GM12878 (cell line): ENCODE measurements around the gene IFIH1. TPM values are rescaled to one million over a fixed set of nuclear protein-coding genes. Genes with fewer than 3 reads are reported as not detected.

Experiments used
- ATAC-seq: fragments of 200-7000 bp; cut with Tn5 transposase; 3 replicates; pipeline ENCODE4 v1.9.1; 2020; ENCODE audit warnings: mild to moderate bottlenecking, moderate library complexity
- BruUV-seq: library from RNA; stranded (reverse); fragments of 400-500 nt; replicated peaks from 2 replicates; lab custom pipeline; 2021; lab: Mats Ljungman, UMichigan
- CTCF ChIA-PET: fragments of 300-600 bp; sonication (Branson Sonifier 250); formaldehyde crosslinking; extraction: SDS; loops from one replicate; lab custom pipeline; 2021; ENCODE audit warnings: inconsistent platforms; lab: Yijun Ruan, JAX
- POLR2A ChIA-PET: fragments of 350-600 bp; formaldehyde crosslinking; extraction: SDS; loops from one replicate; lab custom pipeline; 2021; ENCODE audit warnings: inconsistent platforms; lab: Charles Lee
- RAD21 ChIA-PET: fragments of 300-600 bp; sonication (Branson Sonifier 250); formaldehyde crosslinking; loops from one replicate; lab custom pipeline; 2023; ENCODE audit warnings: antibody characterized with exemption; ENCODE audit not compliant: unreplicated experiment; lab: Charles Lee
- SMC1A ChIA-PET: fragments of 300-600 bp; sonication (Branson Sonifier 250); formaldehyde crosslinking; loops from one replicate; lab custom pipeline; 2023; ENCODE audit not compliant: unreplicated experiment, uncharacterized antibody; lab: Charles Lee
- DNase-seq: peaks from one replicate; pipeline ENCODE4 v3.0.0-alpha.2; 2011; ENCODE audit warnings: low read depth, low spot score
- FAIRE-seq: peaks from 3 replicates; lab custom pipeline; 2011; peaks lifted over from hg19 to GRCh38; lab: Jason Lieb, UNC
- H2AFZ ChIP-seq: 2 replicates; pipeline ENCODE4 v1.6.0; 2011; ENCODE audit warnings: low read depth, low read length, control low read depth; ENCODE audit not compliant: control insufficient read depth
- H3K27ac ChIP-seq: 2 replicates; pipeline ENCODE4 v1.5.1; 2011; ENCODE audit warnings: control low read depth; ENCODE audit not compliant: control insufficient read depth, insufficient read depth
- H3K27me3 ChIP-seq, 2 experiments: replicated peaks in 1 of 2; 2 replicates each; pipeline versions ENCODE4 v1.6.0 to v1.6.1; 2011; ENCODE audit warnings: low read length in 1 of 2; ENCODE audit not compliant: control insufficient read depth in 2 of 2, insufficient read depth in 2 of 2
- H3K36me3 ChIP-seq, 2 experiments: 2 replicates each; pipeline ENCODE4 v1.5.1; 2011; ENCODE audit warnings: low read length in 1 of 2; ENCODE audit not compliant: control insufficient read depth in 2 of 2, insufficient read depth in 2 of 2
- H3K4me1 ChIP-seq: 2 replicates; pipeline ENCODE4 v1.6.1; 2011; ENCODE audit warnings: mild to moderate bottlenecking, low read length, moderate library complexity, mixed read lengths; ENCODE audit not compliant: control insufficient read depth, insufficient read depth
- H3K4me2 ChIP-seq: 2 replicates; pipeline ENCODE4 v1.6.0; 2011; ENCODE audit warnings: control low read depth; ENCODE audit not compliant: control insufficient read depth, insufficient read depth
- H3K4me3 ChIP-seq: fragments of 200-600 bp; sonication (generic); 2 replicates; pipeline ENCODE4 v1.5.1; 2016
- H3K79me2 ChIP-seq: 2 replicates; pipeline ENCODE4 v1.6.0; 2011; ENCODE audit warnings: low read length; ENCODE audit not compliant: control insufficient read depth, insufficient read depth
- H3K9ac ChIP-seq: 2 replicates; pipeline ENCODE4 v1.8.0; 2011; ENCODE audit warnings: low read length, control low read depth, mixed read lengths; ENCODE audit not compliant: control insufficient read depth, insufficient read depth
- H3K9me3 ChIP-seq: replicated peaks from 3 replicates; pipeline ENCODE4 v1.5.1; 2011; ENCODE audit warnings: mild to moderate bottlenecking, low read length; ENCODE audit not compliant: control insufficient read depth, insufficient read depth
- H4K20me1 ChIP-seq: 2 replicates; pipeline ENCODE4 v1.6.0; 2011; ENCODE audit not compliant: control insufficient read depth, insufficient read depth
- ASH2L ChIP-seq: fragments of 300-600, 200-600 bp; sonication (generic); IDR thresholded peaks from 2 replicates; pipeline ENCODE4 v1.6.1; 2017; ENCODE audit warnings: low read depth, mild to moderate bottlenecking, borderline replicate concordance
- CHD4 ChIP-seq: fragments of 200-600 bp; sonication (generic); IDR thresholded peaks from 2 replicates; pipeline ENCODE4 v1.6.1; 2016; ENCODE audit warnings: mild to moderate bottlenecking
- EGR1 ChIP-seq, 2 experiments: IDR thresholded peaks; 1 replicate in 1 of 2; 2 replicates in 1 of 2; pipeline ENCODE4 v1.6.1; 2011 to 2012; ENCODE audit warnings: low read depth in 2 of 2, low read length in 2 of 2, borderline replicate concordance in 1 of 2, mild to moderate bottlenecking in 1 of 2, moderate library complexity in 1 of 2
- ETV6 ChIP-seq, 2 experiments: fragments of 450-650 bp in 1 of 2; IDR thresholded peaks in 1 of 2; conservative IDR thresholded peaks in 1 of 2; 2 replicates each; pipeline ENCODE4 v1.6.1; 2014; ENCODE audit warnings: antibody characterized with exemption in 1 of 2, borderline replicate concordance in 1 of 2, low read depth in 1 of 2, mild to moderate bottlenecking in 1 of 2, moderate library complexity in 1 of 2
- FOS ChIP-seq: IDR thresholded peaks from 3 replicates; pipeline ENCODE4 v1.6.1; 2011; ENCODE audit warnings: borderline replicate concordance; ENCODE audit not compliant: insufficient read length; ENCODE audit errors: extremely low read depth
- JUNB ChIP-seq: IDR thresholded peaks from 2 replicates; pipeline ENCODE4 v1.6.1; 2016; ENCODE audit warnings: antibody characterized with exemption, mild to moderate bottlenecking
- MYB ChIP-seq: fragments of 150-350 bp; IDR thresholded peaks from 2 replicates; pipeline ENCODE4 v1.6.1; 2014; ENCODE audit warnings: mild to moderate bottlenecking, low read depth, low read length, borderline replicate concordance
- NFYA ChIP-seq: IDR thresholded peaks from 2 replicates; pipeline ENCODE4 v1.6.1; 2011; ENCODE audit warnings: low read depth, mild to moderate bottlenecking, low read length, improper control_type of control experiment, borderline replicate concordance
- NR2C1 ChIP-seq: fragments of 450-650 bp; IDR thresholded peaks from 2 replicates; pipeline ENCODE4 v1.6.1; 2017; ENCODE audit warnings: antibody characterized with exemption, mild to moderate bottlenecking, moderate library complexity
- SIX5 ChIP-seq: IDR thresholded peaks from 2 replicates; pipeline ENCODE4 v1.6.1; 2011; ENCODE audit warnings: mild to moderate bottlenecking, low read depth, low read length, moderate library complexity; ENCODE audit not compliant: severe bottlenecking
- SMAD1 ChIP-seq: fragments of 450-650 bp; IDR thresholded peaks from 2 replicates; pipeline ENCODE4 v1.6.1; 2018; ENCODE audit warnings: mild to moderate bottlenecking, low read depth; ENCODE audit not compliant: partially characterized antibody
- STAT1 ChIP-seq: fragments of 450-650 bp; conservative IDR thresholded peaks from 2 replicates; pipeline ENCODE4 v1.6.1; 2014; ENCODE audit warnings: antibody characterized with exemption, mild to moderate bottlenecking
- TBL1XR1 ChIP-seq: IDR thresholded peaks from 2 replicates; pipeline ENCODE4 v1.6.1; 2012; ENCODE audit warnings: low read depth, low read length, improper control_type of control experiment
- ZBED1 ChIP-seq: IDR thresholded peaks from 2 replicates; pipeline ENCODE4 v1.6.1; 2016; ENCODE audit warnings: borderline replicate concordance
- in situ Hi-C: fragments of 300-500 bp; cut with MboI; formaldehyde crosslinking; loops from 9 replicates; pipeline ENCODE4 v1.14.3; 2018; ENCODE audit warnings: mixed read lengths
- intact Hi-C: fragments of 100-400 bp; cut with micrococcal nuclease; formaldehyde crosslinking; loops from one replicate; pipeline ENCODE4 v1.14.2; 2022; ENCODE audit not compliant: unreplicated experiment
- polyA plus RNA-seq, 11 experiments: library from polyadenylated mRNA; depleted of rRNA in 4 of 11; unstranded in 6 of 11; stranded (reverse) in 5 of 11; fragments of >200 nt; fragmentation: Nextera tagmentation in 4 of 11; fragmentation: Illumina TruSeq in 1 of 11; extraction: Ambion mirVana in 4 of 11; extraction: Trizol in 1 of 11; gene quantifications; 1 replicate in 1 of 11; 2 replicates in 10 of 11; pipeline versions ENCODE4 v1.2.1 to v1.2.3, GENCODE V29; 2011 to 2016; ENCODE audit warnings: inconsistent platforms in 2 of 11, missing spikeins in 2 of 11, low read depth in 1 of 11
- total RNA-seq, 4 experiments: library from RNA; depleted of rRNA in 3 of 4; stranded (reverse); fragments of >200 nt in 3 of 4; fragmentation: Illumina TruSeq in 1 of 4; extraction: Trizol in 1 of 4; gene quantifications; 2 replicates each; pipeline versions ENCODE4 v1.2.1 to v1.2.3, GENCODE V29; 2013 to 2021
- TF ChIP-seq, protein P1 (sequence below): fragments of 450-650 bp; IDR thresholded peaks from 2 replicates; pipeline ENCODE4 v1.6.1; 2016; ENCODE audit warnings: mild to moderate bottlenecking
- TF ChIP-seq, protein P2 (sequence below): fragments of 450-650 bp; conservative IDR thresholded peaks from 2 replicates; pipeline ENCODE4 v1.6.1; 2017; ENCODE audit warnings: mild to moderate bottlenecking, moderate library complexity
- TF ChIP-seq, protein P3 (sequence below): fragments of 150-350 bp; IDR thresholded peaks from 2 replicates; pipeline ENCODE4 v1.6.1; 2014; ENCODE audit warnings: mild to moderate bottlenecking, low read depth, low read length
- TF ChIP-seq, protein P4 (sequence below): IDR thresholded peaks from 2 replicates; pipeline ENCODE4 v1.6.1; 2011; ENCODE audit warnings: borderline replicate concordance, low read depth, mild to moderate bottlenecking, moderate library complexity, mixed read lengths, low read length; ENCODE audit not compliant: insufficient read depth; ENCODE audit errors: extremely low read length

IFIH1 gene
- total and polyA plus RNA-seq, 10 of the 15 experiments (the other 5 are each of a cell fraction or from before 2014, with no cell fraction given), result 12.5 to 40.9 (median 28.8) TPM

DNA sequence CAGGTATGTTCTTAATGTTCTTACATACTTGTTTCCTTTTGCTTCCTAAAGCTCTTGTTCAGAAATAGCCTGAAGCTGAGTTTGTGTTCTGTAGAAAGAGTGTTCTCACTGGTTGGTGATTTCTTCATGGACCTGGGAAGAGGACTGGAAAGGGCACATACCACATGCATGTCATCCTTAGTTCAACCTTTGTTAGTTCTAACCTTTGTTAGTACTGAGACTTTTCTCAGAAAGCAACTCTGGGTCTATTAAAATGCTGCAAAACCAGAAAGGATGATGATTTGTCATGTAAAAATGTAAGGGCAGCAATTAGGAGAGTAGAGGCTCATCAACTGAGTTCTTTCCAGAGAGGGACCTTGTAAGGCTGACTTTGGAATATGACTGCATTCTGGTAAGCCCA is 72.7 kb downstream of the IFIH1 start:
- TF ChIP-seq TBL1XR1, result no peak
- TF ChIP-seq ASH2L, result no peak
- TF ChIP-seq, protein P1, sequence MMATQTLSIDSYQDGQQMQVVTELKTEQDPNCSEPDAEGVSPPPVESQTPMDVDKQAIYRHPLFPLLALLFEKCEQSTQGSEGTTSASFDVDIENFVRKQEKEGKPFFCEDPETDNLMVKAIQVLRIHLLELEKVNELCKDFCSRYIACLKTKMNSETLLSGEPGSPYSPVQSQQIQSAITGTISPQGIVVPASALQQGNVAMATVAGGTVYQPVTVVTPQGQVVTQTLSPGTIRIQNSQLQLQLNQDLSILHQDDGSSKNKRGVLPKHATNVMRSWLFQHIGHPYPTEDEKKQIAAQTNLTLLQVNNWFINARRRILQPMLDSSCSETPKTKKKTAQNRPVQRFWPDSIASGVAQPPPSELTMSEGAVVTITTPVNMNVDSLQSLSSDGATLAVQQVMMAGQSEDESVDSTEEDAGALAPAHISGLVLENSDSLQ, result no peak
- TF ChIP-seq, protein P2, sequence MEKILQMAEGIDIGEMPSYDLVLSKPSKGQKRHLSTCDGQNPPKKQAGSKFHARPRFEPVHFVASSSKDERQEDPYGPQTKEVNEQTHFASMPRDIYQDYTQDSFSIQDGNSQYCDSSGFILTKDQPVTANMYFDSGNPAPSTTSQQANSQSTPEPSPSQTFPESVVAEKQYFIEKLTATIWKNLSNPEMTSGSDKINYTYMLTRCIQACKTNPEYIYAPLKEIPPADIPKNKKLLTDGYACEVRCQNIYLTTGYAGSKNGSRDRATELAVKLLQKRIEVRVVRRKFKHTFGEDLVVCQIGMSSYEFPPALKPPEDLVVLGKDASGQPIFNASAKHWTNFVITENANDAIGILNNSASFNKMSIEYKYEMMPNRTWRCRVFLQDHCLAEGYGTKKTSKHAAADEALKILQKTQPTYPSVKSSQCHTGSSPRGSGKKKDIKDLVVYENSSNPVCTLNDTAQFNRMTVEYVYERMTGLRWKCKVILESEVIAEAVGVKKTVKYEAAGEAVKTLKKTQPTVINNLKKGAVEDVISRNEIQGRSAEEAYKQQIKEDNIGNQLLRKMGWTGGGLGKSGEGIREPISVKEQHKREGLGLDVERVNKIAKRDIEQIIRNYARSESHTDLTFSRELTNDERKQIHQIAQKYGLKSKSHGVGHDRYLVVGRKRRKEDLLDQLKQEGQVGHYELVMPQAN, result no peak
- TF ChIP-seq SMAD1, result no peak
- no peak for TF ChIP-seq NFYA
- TF ChIP-seq FOS, result no peak
- no peak for TF ChIP-seq EGR1 (IDR thresholded peaks at IDR 0.05; ENCODE audit: borderline replicate concordance in 1 of 2, low read depth in 2 of 2, low read length in 2 of 2)
- no peak for TF ChIP-seq ETV6 (conservative IDR thresholded peaks at IDR 0.05 in 1 of 2, IDR thresholded peaks at IDR 0.05 in 1 of 2; ENCODE audit: borderline replicate concordance in 1 of 2, low read depth in 1 of 2)
- no peak for TF ChIP-seq NR2C1
- TF ChIP-seq SIX5, result no peak
- TF ChIP-seq STAT1, result no peak
- TF ChIP-seq CHD4, result no peak
- TF ChIP-seq, protein P3, sequence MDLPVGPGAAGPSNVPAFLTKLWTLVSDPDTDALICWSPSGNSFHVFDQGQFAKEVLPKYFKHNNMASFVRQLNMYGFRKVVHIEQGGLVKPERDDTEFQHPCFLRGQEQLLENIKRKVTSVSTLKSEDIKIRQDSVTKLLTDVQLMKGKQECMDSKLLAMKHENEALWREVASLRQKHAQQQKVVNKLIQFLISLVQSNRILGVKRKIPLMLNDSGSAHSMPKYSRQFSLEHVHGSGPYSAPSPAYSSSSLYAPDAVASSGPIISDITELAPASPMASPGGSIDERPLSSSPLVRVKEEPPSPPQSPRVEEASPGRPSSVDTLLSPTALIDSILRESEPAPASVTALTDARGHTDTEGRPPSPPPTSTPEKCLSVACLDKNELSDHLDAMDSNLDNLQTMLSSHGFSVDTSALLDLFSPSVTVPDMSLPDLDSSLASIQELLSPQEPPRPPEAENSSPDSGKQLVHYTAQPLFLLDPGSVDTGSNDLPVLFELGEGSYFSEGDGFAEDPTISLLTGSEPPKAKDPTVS, result no peak
- no peak for TF ChIP-seq ZBED1
- TF ChIP-seq MYB, result no peak
- TF ChIP-seq, protein P4, sequence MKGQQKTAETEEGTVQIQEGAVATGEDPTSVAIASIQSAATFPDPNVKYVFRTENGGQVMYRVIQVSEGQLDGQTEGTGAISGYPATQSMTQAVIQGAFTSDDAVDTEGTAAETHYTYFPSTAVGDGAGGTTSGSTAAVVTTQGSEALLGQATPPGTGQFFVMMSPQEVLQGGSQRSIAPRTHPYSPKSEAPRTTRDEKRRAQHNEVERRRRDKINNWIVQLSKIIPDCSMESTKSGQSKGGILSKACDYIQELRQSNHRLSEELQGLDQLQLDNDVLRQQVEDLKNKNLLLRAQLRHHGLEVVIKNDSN, result no peak
- no peak for TF ChIP-seq JUNB
- no peaks in the 10 kb centered on the region for H3K36me3 ChIP-seq
- no peaks in the 10 kb centered on the region for H4K20me1 ChIP-seq
- in situ Hi-C loops (no loop called here), intact Hi-C loops (no loop called here)
- no TSS peak for BruUV-seq
- ChIA-PET POLR2A (no interaction called here), SMC1A (no interaction called here), CTCF (interaction anchor here (2.1 to 2.9 kb wide), 2 partner anchors 24 to 51 kb away, joined by 10 to 11 read pairs; no protein-coding TSS in a partner anchor), RAD21 (no interaction called here)
- DNase-seq, result no peak
- no peaks in the 10 kb centered on the region for H3K79me2 ChIP-seq
- peaks cover 0 to 4% of the 10 kb centered on the region in 2 experiments; a peak in 2 of 4 replicates for H3K27me3 ChIP-seq
- no peaks in the 10 kb centered on the region for H3K9me3 ChIP-seq
- ATAC-seq, result no peak
- H2AFZ ChIP-seq, result no peak overlapping the region
- no peak overlapping the region for H3K9ac ChIP-seq
- H3K4me3 ChIP-seq, result no peak overlapping the region
- FAIRE-seq, result no peak
- H3K4me1 ChIP-seq, result no peaks in the 10 kb centered on the region
- H3K4me2 ChIP-seq, result no peak overlapping the region
- no peak overlapping the region for H3K27ac ChIP-seq
